HG03103 (cell line): Measurements from ENCODE around the gene ASB6.

ENCODE experiments used
- ATAC-seq: cut with Tn5 transposase; IDR thresholded peaks from one replicate; pipeline ENCODE4 v1.9.1; 2021; ENCODE audit warnings: low read depth; ENCODE audit not compliant: unreplicated experiment

ASB6 gene

GRCh38 chr9:129587487-129588262, 54.3 kb downstream of the ASB6 start:
- ATAC-seq = no peak

- no peak for ATAC-seq
These were observed 55.3 kb downstream of the ASB6 start for GRCh38 chr9:129586685-129587084.

DNA sequence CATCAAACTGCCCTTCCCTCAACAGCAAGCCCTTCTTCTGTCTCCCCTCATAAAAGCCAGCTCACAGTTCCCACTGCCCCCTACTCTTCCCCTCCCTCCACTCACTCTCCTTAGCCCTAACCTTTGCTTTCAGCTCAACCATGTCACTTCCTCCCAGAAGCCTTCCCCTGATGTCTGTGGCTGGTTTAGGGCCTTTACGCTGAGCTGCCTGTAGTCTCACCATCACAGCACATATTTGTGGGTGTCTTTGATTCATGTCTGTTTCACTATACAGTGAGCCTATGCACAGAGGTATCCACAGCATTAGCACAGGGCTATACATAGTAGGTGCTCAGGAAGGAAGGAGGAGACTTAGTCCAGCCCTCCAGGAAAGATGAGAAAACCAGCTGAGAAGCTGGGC, 55.7 kb downstream of the ASB6 start:
- ATAC-seq = no peak

DNA sequence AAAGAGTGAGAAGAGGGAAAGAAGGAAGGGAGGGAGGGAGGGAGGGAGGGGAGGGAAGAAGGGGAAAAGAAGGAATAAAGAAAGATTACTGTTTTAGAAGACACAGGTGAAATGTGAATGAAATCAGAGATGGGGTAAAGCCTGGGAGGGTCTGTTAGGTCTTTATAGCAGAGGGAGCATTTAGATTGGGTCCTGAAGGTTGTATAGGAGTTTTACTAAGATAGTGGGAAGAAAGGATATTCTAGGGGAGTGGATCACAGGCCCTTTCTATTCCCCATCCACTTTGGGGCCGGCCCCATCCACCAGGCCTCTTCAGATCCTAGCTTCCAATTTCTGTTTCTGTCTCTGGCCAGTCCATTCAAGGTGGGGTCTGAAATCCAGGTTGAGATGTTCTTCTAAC, 56.6 kb downstream of the ASB6 start:
- ATAC-seq = no peak
